H1 (cell line): Measurements from ENCODE around the gene UCHL1. TPM values are rescaled to one million over a fixed set of nuclear protein-coding genes. Genes with fewer than 3 reads are reported as not detected.

Experiments used
- CTCF ChIA-PET: fragments of 300-600 bp; sonication (Branson Sonifier 250); formaldehyde crosslinking; loops from one replicate; lab custom pipeline; 2021; ENCODE audit not compliant: partially characterized antibody; lab: Charles Lee
- POLR2A ChIA-PET: fragments of 300-600 bp; sonication (Branson Sonifier 250); formaldehyde crosslinking; loops from one replicate; lab custom pipeline; 2021; ENCODE audit warnings: inconsistent platforms; ENCODE audit not compliant: partially characterized antibody; lab: Charles Lee
- DNase-seq, 2 experiments: peaks; one replicate each; pipeline versions ENCODE4 v3.0.0 to v3.0.0-alpha.2; 2010 to 2022; ENCODE audit warnings: low spot score in 2 of 2, low read depth in 1 of 2, mixed read lengths in 1 of 2
- FAIRE-seq: peaks from 2 replicates; lab custom pipeline; 2011; peaks lifted over from hg19 to GRCh38; lab: Jason Lieb, UNC
- H2AFZ ChIP-seq: 2 replicates; pipeline ENCODE4 v1.8.1; 2012; ENCODE audit warnings: low read length, inconsistent platforms
- H2AK5ac ChIP-seq: 2 replicates; pipeline ENCODE4 v1.6.1; 2013; ENCODE audit warnings: low read depth, low read length
- H2BK120ac ChIP-seq: replicated peaks from 2 replicates; pipeline ENCODE3; 2013; ENCODE audit warnings: low read depth, low read length, inconsistent platforms
- H2BK12ac ChIP-seq: 2 replicates; pipeline ENCODE4 v1.6.1; 2013; ENCODE audit warnings: low read depth, low read length
- H2BK15ac ChIP-seq: 2 replicates; pipeline ENCODE4 v1.6.1; 2013; ENCODE audit warnings: low read length
- H2BK20ac ChIP-seq: 2 replicates; pipeline ENCODE4 v1.6.1; 2013; ENCODE audit warnings: low read length
- H2BK5ac ChIP-seq: 2 replicates; pipeline ENCODE4 v1.6.1; 2013; ENCODE audit warnings: low read depth, low read length
- H3K14ac ChIP-seq: 2 replicates; pipeline ENCODE4 v1.6.1; 2013; ENCODE audit warnings: inconsistent platforms; ENCODE audit not compliant: insufficient read length
- H3K18ac ChIP-seq: 2 replicates; pipeline ENCODE4 v1.6.1; 2013; ENCODE audit warnings: low read length; ENCODE audit errors: extremely low read depth
- H3K23ac ChIP-seq: 2 replicates; pipeline ENCODE4 v1.6.1; 2013; ENCODE audit warnings: inconsistent platforms; ENCODE audit not compliant: insufficient read length
- H3K23me2 ChIP-seq: 2 replicates; pipeline ENCODE4 v1.6.1; 2013; ENCODE audit warnings: low read depth, low read length
- H3K27ac ChIP-seq: 2 replicates; pipeline ENCODE4 v1.6.1; 2011; ENCODE audit warnings: low read depth, low read length, inconsistent platforms
- H3K27me3 ChIP-seq, 4 experiments: replicated peaks in 1 of 4; 1 replicate in 1 of 4; 2 replicates in 3 of 4; pipeline versions ENCODE4 v1.6.1 to v1.8.1; 2011 to 2013; ENCODE audit warnings: low read length in 3 of 4, mild to moderate bottlenecking in 3 of 4, inconsistent platforms in 2 of 4, mixed read lengths in 2 of 4, moderate library complexity in 1 of 4; ENCODE audit not compliant: control insufficient read depth in 3 of 4, insufficient read depth in 3 of 4; ENCODE audit errors: extremely low read depth in 1 of 4
- H3K36me3 ChIP-seq, 4 experiments: 2 replicates each; pipeline versions ENCODE4 v1.6.1 to v1.8.1; 2011 to 2013; ENCODE audit warnings: mild to moderate bottlenecking in 4 of 4, low read length in 3 of 4, moderate library complexity in 2 of 4, control low read depth in 1 of 4, inconsistent platforms in 1 of 4; ENCODE audit not compliant: insufficient read depth in 4 of 4, control insufficient read depth in 2 of 4
- H3K4ac ChIP-seq: replicated peaks from 2 replicates; pipeline ENCODE3; 2013; ENCODE audit warnings: low read length, low read depth, mixed read lengths, inconsistent platforms; ENCODE audit not compliant: insufficient read length
- H3K4me1 ChIP-seq, 4 experiments: replicated peaks in 1 of 4; 1 replicate in 1 of 4; 2 replicates in 3 of 4; pipeline versions ENCODE4 v1.6.1 to v1.8.1; 2011 to 2013; ENCODE audit warnings: low read length in 3 of 4, inconsistent platforms in 2 of 4, mixed read lengths in 1 of 4; ENCODE audit not compliant: insufficient read depth in 4 of 4, control insufficient read depth in 3 of 4
- H3K4me2 ChIP-seq, 2 experiments: 2 replicates each; pipeline versions ENCODE4 v1.6.1 to v1.8.1; 2011 to 2013; ENCODE audit warnings: low read depth in 2 of 2, low read length in 2 of 2, control low read depth in 1 of 2, inconsistent platforms in 1 of 2, mild to moderate bottlenecking in 1 of 2; ENCODE audit not compliant: insufficient read depth in 1 of 2
- H3K4me3 ChIP-seq, 4 experiments: fragments of 200-600, 300-600 bp in 1 of 4; sonication (generic), shearing (Covaris generic), sonication (Bioruptor Twin) in 1 of 4; 2 replicates each; pipeline versions ENCODE4 v1.5.1 to v1.8.1; 2011 to 2016; ENCODE audit warnings: low read length in 4 of 4, low read depth in 3 of 4, control low read depth in 2 of 4, inconsistent platforms in 2 of 4, mild to moderate bottlenecking in 2 of 4, mixed read lengths in 1 of 4, moderate library complexity in 1 of 4; ENCODE audit not compliant: insufficient read depth in 2 of 4; ENCODE audit errors: extremely low read depth in 1 of 4
- H3K56ac ChIP-seq: replicated peaks from 2 replicates; pipeline ENCODE3; 2013; ENCODE audit warnings: low read depth, mild to moderate bottlenecking, mixed read lengths, low read length, inconsistent platforms; ENCODE audit not compliant: insufficient read length
- H3K79me1 ChIP-seq: 2 replicates; pipeline ENCODE4 v1.6.1; 2013; ENCODE audit warnings: low read depth, low read length, control low read depth
- H3K79me2 ChIP-seq, 2 experiments: 2 replicates each; pipeline versions ENCODE4 v1.6.1 to v1.8.1; 2012 to 2013; ENCODE audit warnings: low read length in 2 of 2, mild to moderate bottlenecking in 2 of 2, inconsistent platforms in 1 of 2; ENCODE audit not compliant: insufficient read depth in 2 of 2, control insufficient read depth in 1 of 2
- H3K9ac ChIP-seq, 4 experiments: replicated peaks in 1 of 4; 1 replicate in 1 of 4; 2 replicates in 3 of 4; pipeline versions ENCODE4 v1.6.1 to v1.8.1; 2011 to 2013; ENCODE audit warnings: low read depth in 3 of 4, low read length in 3 of 4, control low read depth in 2 of 4, mild to moderate bottlenecking in 2 of 4, moderate library complexity in 2 of 4, inconsistent platforms in 1 of 4; ENCODE audit errors: extremely low read depth in 1 of 4
- H3K9me3 ChIP-seq, 2 experiments: 2 replicates each; pipeline versions ENCODE4 v1.6.1 to v1.8.1; 2012 to 2013; ENCODE audit warnings: mild to moderate bottlenecking in 2 of 2, moderate library complexity in 2 of 2, control low read depth in 1 of 2, inconsistent platforms in 1 of 2, low read depth in 1 of 2, low read length in 1 of 2, mixed read lengths in 1 of 2; ENCODE audit not compliant: insufficient read depth in 2 of 2
- H4K20me1 ChIP-seq, 2 experiments: replicated peaks in 1 of 2; 2 replicates each; pipeline versions ENCODE3 to v1.8.1; 2011 to 2013; ENCODE audit warnings: inconsistent platforms in 2 of 2, low read length in 2 of 2, mild to moderate bottlenecking in 1 of 2; ENCODE audit not compliant: insufficient read depth in 2 of 2, control insufficient read depth in 1 of 2
- H4K5ac ChIP-seq: 2 replicates; pipeline ENCODE4 v1.6.1; 2013; ENCODE audit warnings: low read length, low read depth, mixed read lengths, inconsistent platforms; ENCODE audit not compliant: insufficient read length
- H4K8ac ChIP-seq: 2 replicates; pipeline ENCODE4 v1.8.0; 2013; ENCODE audit warnings: mild to moderate bottlenecking, moderate library complexity, low read length, inconsistent platforms; ENCODE audit not compliant: insufficient read depth; ENCODE audit errors: extremely low read depth
- H4K91ac ChIP-seq: replicated peaks from 2 replicates; pipeline ENCODE3; 2013; ENCODE audit warnings: low read length, mixed read lengths, inconsistent platforms; ENCODE audit not compliant: insufficient read length
- BCL11A ChIP-seq, 2 experiments: IDR thresholded peaks; one replicate each; pipeline ENCODE4 v1.6.1; 2011; ENCODE audit warnings: low read depth in 2 of 2, low read length in 2 of 2, mild to moderate bottlenecking in 2 of 2
- CEBPB ChIP-seq: IDR thresholded peaks from 2 replicates; pipeline ENCODE4 v1.6.1; 2012; ENCODE audit warnings: low read depth, low read length
- CHD1 ChIP-seq: IDR thresholded peaks from 2 replicates; pipeline ENCODE4 v1.6.1; 2012; ENCODE audit warnings: low read depth, low read length, improper control_type of control experiment
- E2F6 ChIP-seq: IDR thresholded peaks from 2 replicates; pipeline ENCODE4 v1.6.1; 2012; ENCODE audit warnings: inconsistent platforms
- HDAC2 ChIP-seq, 2 experiments: fragments of 300-600 bp in 1 of 2; sonication (generic) in 1 of 2; IDR thresholded peaks; 2 replicates each; pipeline ENCODE4 v1.6.1; 2011 to 2012; ENCODE audit warnings: low read depth in 2 of 2, low read length in 2 of 2, mild to moderate bottlenecking in 2 of 2, moderate library complexity in 2 of 2, borderline replicate concordance in 1 of 2, inconsistent platforms in 1 of 2
- JUN ChIP-seq: IDR thresholded peaks from 2 replicates; pipeline ENCODE4 v1.6.1; 2011; ENCODE audit warnings: low read depth, mild to moderate bottlenecking, improper control_type of control experiment, low read length
- RAD21 ChIP-seq, 2 experiments: IDR thresholded peaks in 1 of 2; conservative IDR thresholded peaks in 1 of 2; 2 replicates each; pipeline ENCODE4 v1.6.1; 2011; ENCODE audit warnings: low read depth in 2 of 2, low read length in 2 of 2, improper control_type of control experiment in 1 of 2, inconsistent platforms in 1 of 2, mild to moderate bottlenecking in 1 of 2, moderate library complexity in 1 of 2
- SP4 ChIP-seq: IDR thresholded peaks from 2 replicates; pipeline ENCODE4 v1.6.1; 2012; ENCODE audit warnings: low read length, inconsistent platforms
- TCF12 ChIP-seq: IDR thresholded peaks from 2 replicates; pipeline ENCODE4 v1.6.1; 2011; ENCODE audit warnings: low read depth, mild to moderate bottlenecking, low read length
- WGBS, 2 experiments: shearing (Covaris generic) in 1 of 2; methylation state at CpG; one replicate each; pipeline versions ENCODE4 v1.1.6 to v1.1.7; 2013 to 2015; ENCODE audit warnings: low lambda C conversion rate in 2 of 2, mixed read lengths in 2 of 2, inconsistent platforms in 1 of 2, low coverage in 1 of 2, missing lambda C conversion rate in 1 of 2; ENCODE audit not compliant: insufficient replicate concordance in 2 of 2, insufficient coverage in 1 of 2, insufficient read length in 1 of 2; ENCODE audit errors: extremely low coverage in 1 of 2, missing lambda C conversion rate in 1 of 2; 5-methylcytosine and 5-hydroxymethylcytosine counted together
- polyA plus RNA-seq, 7 experiments: library from polyadenylated mRNA; depleted of rRNA in 3 of 7; stranded (reverse) in 5 of 7; unstranded in 2 of 7; fragments of >200 nt in 5 of 7; fragments of 200-250 nt in 2 of 7; gene quantifications; 1 replicate in 5 of 7; 2 replicates in 1 of 7; 4 replicates in 1 of 7; pipeline versions ENCODE4 v1.2.1 to v1.2.3, GENCODE V29; 2011 to 2013; ENCODE audit warnings: missing spikeins in 2 of 7, mixed read lengths in 2 of 7
- total RNA-seq: library from RNA; stranded (reverse); fragmentation: NEBNext Ultra II Directional; extraction: Animal tissue kit (Norgen Biotek cat#: 25700); gene quantifications from 2 replicates; pipeline ENCODE4 v1.2.1, GENCODE V29; 2021

The UCHL1 gene
- total and polyA plus RNA-seq, 2 of the 8 experiments (the other 6 are each of a cell fraction or from before 2014, with no cell fraction given): 781 to 1,717 TPM

GRCh38 chr4:41217374-41217773 is 39.4 kb upstream of the UCHL1 start:
- no peak overlapping the region for H2BK12ac ChIP-seq
- FAIRE-seq: no peak
- TF ChIP-seq SP4 (no peak), TCF12 (no peak), CHD1 (no peak), JUN (no peak), BCL11A (IDR thresholded peaks at IDR 0.05; ENCODE audit: low read depth in 2 of 2, low read length in 2 of 2) (no peak), CEBPB (no peak), RAD21 (IDR thresholded peaks at IDR 0.05 in 1 of 2, conservative IDR thresholded peaks at IDR 0.05 in 1 of 2; ENCODE audit: low read depth in 2 of 2, low read length in 2 of 2) (no peak), HDAC2 (IDR thresholded peaks at IDR 0.05; ENCODE audit: borderline replicate concordance in 1 of 2, low read depth in 2 of 2, low read length in 2 of 2) (no peak), E2F6 (no peak)

More at GRCh38 chr4:41217374-41217773, 39.4 kb upstream of the UCHL1 start:
- DNase-seq: no peak
- no peak overlapping the region for H3K4ac ChIP-seq
- peak overlapping the region; percentile 88 to 94; a peak in 2 of 4 replicates for H3K4me2 ChIP-seq
- no peak overlapping the region for H3K14ac ChIP-seq
- H3K18ac ChIP-seq: peak overlapping the region; percentile 34; the same call in 1 of the 2 replicates
- no peak overlapping the region for H3K56ac ChIP-seq
- H4K5ac ChIP-seq: no peak overlapping the region
- H2BK5ac ChIP-seq: no peak overlapping the region
- no peaks in the 10 kb centered on the region for H3K79me1 ChIP-seq
- H3K9ac ChIP-seq: peak overlapping the region in 1 of 4 experiments; percentile 89; a peak in 2 of 7 replicates
- H2BK15ac ChIP-seq: peak overlapping the region; percentile 83; the same call in 1 of the 2 replicates
- H2AFZ ChIP-seq: no peak overlapping the region
- 85% methylated on average over 2 of the region's 2 CpGs; no CpG with 5 or more reads in 1 of the 2 experiments for WGBS, 2 experiments
- H3K36me3 ChIP-seq: no peaks in the 10 kb centered on the region
- H3K23me2 ChIP-seq: peaks cover 10% of the 10 kb centered on the region
- no peak overlapping the region for H4K91ac ChIP-seq
- H2AK5ac ChIP-seq: no peak overlapping the region
- POLR2A ChIA-PET: interaction anchor here (0.9 to 6.2 kb wide), 9 partner anchors 8 to 244 kb away, joined by 3 to 86 read pairs (median 5); partner anchors contain the start of gene UCHL1
- H4K20me1 ChIP-seq: peaks cover 0 to 2% of the 10 kb centered on the region in 2 experiments
- no peak overlapping the region for H3K23ac ChIP-seq
- H3K27me3 ChIP-seq: no peaks in the 10 kb centered on the region; a peak in 1 of 7 replicates
- peaks cover 3 to 12% (median 7%) of the 10 kb centered on the region in 4 experiments; a peak in 6 of 7 replicates for H3K4me1 ChIP-seq
- no peaks in the 10 kb centered on the region for H3K9me3 ChIP-seq
- H2BK120ac ChIP-seq: no peak overlapping the region
- CTCF ChIA-PET: interaction anchor here (1.5 to 11.0 kb wide), 5 partner anchors 13 to 292 kb away, joined by 4 to 167 read pairs (median 7); no protein-coding TSS in a partner anchor
- H3K79me2 ChIP-seq: peaks cover 0 to 12% of the 10 kb centered on the region in 2 experiments; a peak in 2 of 4 replicates
- peak overlapping the region in 1 of 4 experiments; percentile 74; a peak in 4 of 8 replicates for H3K4me3 ChIP-seq
- H2BK20ac ChIP-seq: no peak overlapping the region
- no peak overlapping the region for H4K8ac ChIP-seq
- peak overlapping the region; percentile 94; the same call in 1 of the 2 replicates for H3K27ac ChIP-seq
